GM23248 (cell line): Measurements from ENCODE around the gene HSH2D.

Experiments
- EZH2 ChIP-seq: fragments of 200-600 bp; sonication (generic); IDR thresholded peaks from 2 replicates; pipeline ENCODE4 v1.6.1; 2018; ENCODE audit warnings: antibody characterized with exemption, mild to moderate bottlenecking; ENCODE audit not compliant: insufficient read depth, poor library complexity, severe bottlenecking
- EZH2phosphoT487 ChIP-seq: fragments of 200-600 bp; sonication (generic); IDR thresholded peaks from 2 replicates; pipeline ENCODE4 v1.6.1; 2018; ENCODE audit warnings: antibody characterized with exemption, moderate library complexity, mild to moderate bottlenecking, low read depth; ENCODE audit not compliant: insufficient read depth

DNA sequence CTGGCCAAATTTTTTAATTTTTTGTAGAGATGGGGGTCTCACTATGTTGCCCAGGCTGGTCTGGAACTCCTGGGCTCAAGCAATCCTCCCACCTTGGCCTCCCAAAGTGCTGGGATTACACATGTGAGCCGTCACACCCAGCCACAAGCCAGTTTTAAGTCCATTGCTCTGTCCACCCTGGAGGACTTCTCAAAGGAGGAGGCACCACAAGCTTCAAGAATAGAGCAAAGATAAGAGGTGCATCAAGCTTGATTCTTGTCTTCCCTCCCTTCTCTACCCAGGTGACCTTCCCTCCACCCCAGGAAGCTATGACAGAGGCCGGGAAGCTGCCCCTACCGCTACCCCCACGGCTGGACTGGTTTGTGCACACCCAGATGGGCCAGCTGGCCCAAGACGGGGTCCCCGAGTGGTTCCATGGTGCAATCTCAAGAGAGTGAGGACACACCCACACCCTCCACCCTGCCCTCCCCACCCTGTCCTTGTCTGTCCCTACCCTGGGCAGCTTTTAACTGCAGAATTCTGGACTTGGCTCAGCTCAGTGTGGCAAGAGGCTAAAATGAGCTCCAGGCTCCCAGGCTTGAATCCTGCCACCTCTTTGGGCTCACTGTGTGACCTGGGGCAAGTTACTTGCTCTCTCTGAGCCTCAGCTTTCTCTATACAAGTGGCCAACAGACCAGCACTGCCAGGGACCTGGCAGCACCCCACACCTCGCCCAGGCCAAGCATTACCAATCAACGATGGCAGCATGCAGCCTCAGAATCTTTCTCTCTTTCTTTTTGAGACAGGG, 5.2 kb downstream of the HSH2D start:
- TF ChIP-seq EZH2phosphoT487 (no peak), EZH2 (no peak)
